Lower leg skin (tissue), 4 donors: ENCODE data around the gene BRCC3. TPM values are rescaled to one million over a fixed set of nuclear protein-coding genes. Genes with fewer than 3 reads are reported as not detected.
"Not testable (repeated sequence)": the region's sequence is repeated elsewhere in the genome, so short reads cannot be mapped to it uniquely, and the experiment has no call there.

Experiments
- DNase-seq, 2 donors: peaks; one replicate each; pipeline ENCODE4 v3.0.0-alpha.2; 2019; ENCODE audit warnings: low spot score in 2 of 2
- H3K4me3 ChIP-seq: fragments of 200-600 bp; sonication (generic); 2 replicates; pipeline ENCODE4 v1.5.1; 2017; ENCODE audit warnings: mild to moderate bottlenecking, low read depth; ENCODE audit not compliant: poor library complexity, severe bottlenecking
- POLR2A ChIP-seq, 2 donors: fragments of 450-650 bp; IDR thresholded peaks; one replicate each; pipeline ENCODE4 v1.6.1; 2016 to 2017; ENCODE audit warnings: antibody characterized with exemption in 2 of 2, mild to moderate bottlenecking in 1 of 2, moderate library complexity in 1 of 2
- WGBS, 2 donors: methylation state at CpG; one replicate each; pipeline ENCODE4 v1.1.5; 2018; 5-methylcytosine and 5-hydroxymethylcytosine counted together
- intact Hi-C: fragments of 100-400 bp; cut with DNase I; formaldehyde crosslinking; loops from one replicate; pipeline ENCODE4 v1.15.0; 2023; ENCODE audit warnings: low total_unique reads
- total RNA-seq, 4 donors: library from RNA; depleted of rRNA; stranded (reverse); fragments of >200 nt; gene quantifications; one replicate each; pipeline ENCODE4 v1.1.0, GENCODE V29; 2016
- TF ChIP-seq, protein P1 (sequence below), 3 donors: fragments of 450-650 bp; IDR thresholded peaks; one replicate each; pipeline ENCODE4 v1.5.1; 2016; ENCODE audit warnings: antibody characterized with exemption in 3 of 3, mild to moderate bottlenecking in 3 of 3, moderate library complexity in 2 of 3

The BRCC3 gene
- total RNA-seq, 4 donors from 2014 or later, result 8.2 to 14.1 (median 11.6) TPM

DNA sequence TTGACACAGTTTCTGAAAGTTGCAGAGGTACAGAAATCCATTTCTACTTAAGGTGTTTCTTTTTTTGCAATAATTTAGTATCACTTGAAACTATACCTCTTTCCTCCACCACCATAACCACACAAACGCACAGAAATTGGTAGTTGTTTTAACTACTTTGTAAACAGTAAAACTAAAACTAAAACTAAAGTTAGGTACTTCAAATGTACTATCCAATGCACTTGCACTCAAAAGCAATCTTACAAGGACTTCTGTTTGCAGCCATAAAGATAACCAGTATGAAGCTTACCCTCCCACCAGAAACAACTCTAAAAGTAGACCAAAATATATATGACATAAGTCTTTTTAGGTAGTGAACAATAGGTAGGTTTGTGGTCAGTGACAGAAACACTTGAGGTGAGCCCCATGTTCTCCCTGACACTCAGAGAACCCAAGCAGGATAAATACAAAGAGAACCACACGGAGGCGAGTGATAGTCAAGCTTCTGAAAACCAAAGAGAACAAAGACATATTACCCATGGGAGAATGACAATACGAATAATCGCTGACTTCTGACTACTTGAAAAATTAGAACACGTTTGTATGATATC, 72.7 kb downstream of the BRCC3 start:
- WGBS, 2 donors, result 61 to 79% methylated on average over 6 of the region's 6 CpGs
- DNase-seq, result no peak
- intact Hi-C loops, result no loop called here
- no peak overlapping the region for H3K4me3 ChIP-seq
- no peak for TF ChIP-seq POLR2A (IDR thresholded peaks at IDR 0.05)
- TF ChIP-seq, protein P1, sequence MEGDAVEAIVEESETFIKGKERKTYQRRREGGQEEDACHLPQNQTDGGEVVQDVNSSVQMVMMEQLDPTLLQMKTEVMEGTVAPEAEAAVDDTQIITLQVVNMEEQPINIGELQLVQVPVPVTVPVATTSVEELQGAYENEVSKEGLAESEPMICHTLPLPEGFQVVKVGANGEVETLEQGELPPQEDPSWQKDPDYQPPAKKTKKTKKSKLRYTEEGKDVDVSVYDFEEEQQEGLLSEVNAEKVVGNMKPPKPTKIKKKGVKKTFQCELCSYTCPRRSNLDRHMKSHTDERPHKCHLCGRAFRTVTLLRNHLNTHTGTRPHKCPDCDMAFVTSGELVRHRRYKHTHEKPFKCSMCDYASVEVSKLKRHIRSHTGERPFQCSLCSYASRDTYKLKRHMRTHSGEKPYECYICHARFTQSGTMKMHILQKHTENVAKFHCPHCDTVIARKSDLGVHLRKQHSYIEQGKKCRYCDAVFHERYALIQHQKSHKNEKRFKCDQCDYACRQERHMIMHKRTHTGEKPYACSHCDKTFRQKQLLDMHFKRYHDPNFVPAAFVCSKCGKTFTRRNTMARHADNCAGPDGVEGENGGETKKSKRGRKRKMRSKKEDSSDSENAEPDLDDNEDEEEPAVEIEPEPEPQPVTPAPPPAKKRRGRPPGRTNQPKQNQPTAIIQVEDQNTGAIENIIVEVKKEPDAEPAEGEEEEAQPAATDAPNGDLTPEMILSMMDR (IDR thresholded peaks at IDR 0.05), result no peak

DNA sequence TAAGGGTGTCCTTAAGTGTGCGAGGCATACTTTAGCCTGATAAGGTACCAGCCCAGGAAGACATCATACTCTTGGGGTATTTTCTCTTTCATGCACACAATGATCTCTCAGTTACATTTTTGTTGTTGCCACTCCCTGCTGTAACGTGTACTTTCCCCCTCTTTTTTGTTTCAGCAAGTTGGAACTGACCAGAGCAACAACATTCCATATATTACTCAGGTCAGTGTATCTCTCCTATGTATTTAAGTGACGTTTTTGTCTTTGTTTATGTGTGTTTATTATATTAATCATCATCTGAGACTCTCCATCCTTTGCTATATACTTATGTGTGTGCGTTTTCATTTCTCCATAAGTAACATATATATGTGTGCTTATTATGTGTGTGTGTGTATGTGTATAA, 73.6 kb downstream of the BRCC3 start:
- DNase-seq, result no peak
- no peak for TF ChIP-seq POLR2A (IDR thresholded peaks at IDR 0.05)
- TF ChIP-seq, protein P1 (IDR thresholded peaks at IDR 0.05), result no peak
- 44 to 71% methylated on average over 4 of the region's 4 CpGs for WGBS, 2 donors
- no peak overlapping the region for H3K4me3 ChIP-seq
- intact Hi-C loops, result no loop called here

DNA sequence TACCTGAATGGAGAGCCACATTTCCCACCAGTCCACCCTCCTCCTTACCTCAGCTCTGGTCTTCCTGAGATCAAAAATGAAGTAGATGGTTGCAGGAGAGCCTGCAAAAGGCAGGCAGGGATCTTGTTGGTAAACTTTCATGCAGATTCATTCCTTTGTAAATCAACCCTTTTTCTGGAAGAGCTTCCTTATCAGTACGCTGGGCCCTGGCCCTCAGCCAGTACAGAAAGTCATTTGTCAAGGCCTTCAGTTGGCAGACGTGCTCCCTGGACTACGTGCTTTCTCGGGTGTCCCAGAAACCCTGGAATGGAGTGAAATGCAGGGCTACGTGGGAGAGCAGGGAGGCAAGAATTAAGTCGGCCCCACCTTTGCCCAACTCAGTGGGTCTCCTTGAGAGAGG, 76.3 kb downstream of the BRCC3 start:
- DNase-seq, intact Hi-C loops, H3K4me3 ChIP-seq: not testable (repeated sequence)
- WGBS, 2 donors, result 16 to 22% methylated on average over 2 of the region's 6 CpGs

DNA sequence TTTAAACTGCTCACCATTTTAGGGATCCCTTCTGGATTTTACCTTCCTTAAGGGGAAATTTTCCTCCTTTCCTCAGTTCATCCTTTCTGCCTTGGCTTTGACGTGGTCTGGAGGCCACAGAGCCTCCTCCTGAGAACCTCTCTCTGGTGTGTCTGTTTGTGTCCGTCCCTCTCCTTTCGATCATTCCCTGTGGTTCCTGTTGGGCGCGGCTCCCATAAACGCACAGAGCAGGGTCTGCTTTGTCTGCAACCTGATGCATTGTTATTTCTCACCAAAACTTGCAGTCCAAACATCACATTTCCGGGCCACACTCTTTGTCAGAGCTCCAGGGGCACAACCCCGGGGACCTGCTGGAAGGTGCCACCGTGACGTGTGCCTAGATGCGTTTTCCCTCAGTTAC, 76.9 kb downstream of the BRCC3 start:
- H3K4me3 ChIP-seq, DNase-seq, intact Hi-C loops: not testable (repeated sequence)
- WGBS, 2 donors, result no CpG with 5 or more reads among the region's 11 CpGs

DNA sequence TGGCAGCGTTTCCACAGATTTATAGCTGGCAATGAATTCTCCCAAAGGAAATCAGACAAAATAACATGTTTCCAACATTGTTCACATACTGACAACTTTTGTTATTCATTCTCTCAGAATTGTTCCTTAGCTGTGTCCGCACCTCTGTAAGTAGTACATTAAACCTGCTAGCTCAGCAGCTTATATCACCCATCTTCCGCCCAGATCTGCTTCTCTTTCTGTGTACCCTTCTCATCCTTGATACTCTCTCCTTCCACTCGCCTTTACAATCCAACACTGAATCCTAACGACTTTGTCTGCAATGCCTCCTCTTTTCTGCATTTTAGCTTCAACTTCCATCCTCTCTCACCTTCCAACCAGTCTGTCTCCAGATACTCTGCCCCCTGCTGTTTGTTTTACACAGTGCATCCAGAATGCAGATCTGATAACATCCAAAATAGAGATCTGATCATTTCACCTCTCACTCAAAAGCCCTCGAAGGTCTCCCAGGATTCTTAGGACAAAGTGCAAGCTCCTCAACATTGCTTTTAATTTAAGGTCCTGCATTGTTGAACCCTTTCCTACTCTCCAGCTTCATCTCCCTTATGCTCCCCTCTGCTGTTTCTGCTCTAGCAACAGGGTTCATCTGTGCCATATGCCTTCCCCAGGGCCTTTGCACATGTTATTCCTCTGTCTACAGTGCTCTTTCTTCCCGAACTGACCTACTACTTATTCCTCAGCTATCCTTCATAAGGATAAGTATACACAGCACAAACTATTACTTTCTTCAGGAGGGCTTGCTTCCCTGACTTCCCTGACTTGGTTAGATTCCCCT, 77.6 kb downstream of the BRCC3 start:
- no peak overlapping the region for H3K4me3 ChIP-seq
- no peak for DNase-seq
- WGBS, 2 donors, result 57 to 60% methylated on average over 7 of the region's 7 CpGs
- intact Hi-C loops, result no loop called here
- TF ChIP-seq POLR2A (IDR thresholded peaks at IDR 0.05), result no peak
- TF ChIP-seq, protein P1 (IDR thresholded peaks at IDR 0.05), result no peak

DNA sequence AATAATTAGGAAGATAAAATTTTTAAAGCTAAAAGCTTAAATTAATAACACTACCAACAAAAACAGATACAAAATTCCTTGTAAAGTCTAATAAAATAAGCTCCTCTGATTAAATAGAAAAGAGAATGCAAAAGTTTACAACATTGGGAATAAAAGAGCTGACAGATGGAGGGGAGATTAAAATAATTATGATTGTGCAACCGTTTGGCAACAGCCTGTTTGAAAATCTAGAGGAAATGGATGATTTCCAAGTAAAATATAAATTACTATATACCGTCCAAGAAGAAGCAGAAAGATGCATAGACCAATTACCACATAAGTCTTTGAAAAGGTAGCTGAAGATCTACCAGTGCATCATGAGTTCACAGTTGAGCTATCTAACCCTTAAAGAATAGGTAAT, 98.6 kb downstream of the BRCC3 start:
- intact Hi-C loops, result no loop called here
- H3K4me3 ChIP-seq, result no peak overlapping the region
- WGBS, 2 donors, result 17 to 18% methylated on average over 2 of the region's 2 CpGs
- DNase-seq, result no peak
- no peak for TF ChIP-seq POLR2A (IDR thresholded peaks at IDR 0.05)
- TF ChIP-seq, protein P1 (IDR thresholded peaks at IDR 0.05), result no peak

Other genes starting within 250 kb of the BRCC3 start
- not detected for gene SMIM9, start 236.8 kb upstream of the BRCC3 start, total RNA-seq
- 1 to 10 TPM; 3.8 to 9.4 (median 5.9) TPM for gene F8A1, start 185.2 kb upstream of the BRCC3 start, total RNA-seq
- gene F8, start 48.8 kb upstream of the BRCC3 start, total RNA-seq, result 1 to 10 TPM; 2.0 to 7.3 (median 7.0) TPM
- 10 to 100 TPM; 21.1 to 35.8 (median 27.3) TPM for gene FUNDC2, start 44.7 kb upstream of the BRCC3 start, total RNA-seq
- gene CMC4, start 372 bp upstream of the BRCC3 start, total RNA-seq, result 10 to 100 TPM; 17.8 to 22.2 (median 18.5) TPM
- gene MTCP1, start 372 bp upstream of the BRCC3 start, total RNA-seq, result 1 to 10 TPM; 1.0 to 1.6 (median 1.3) TPM
- 10 to 100 TPM; 11.1 to 21.8 (median 17.9) TPM for gene VBP1, start 145.0 kb downstream of the BRCC3 start, total RNA-seq
- gene RAB39B, start 193.0 kb downstream of the BRCC3 start, total RNA-seq, result under 1 TPM; 0.08 to 0.23 (median 0.15) TPM